Measurements from ENCODE around the gene RALBP1. TPM values are rescaled to one million over a fixed set of nuclear protein-coding genes. Genes with fewer than 3 reads are reported as not detected.

The RALBP1 gene
- polyA plus RNA-seq, 1 donor from 2014 or later: 49.8 TPM

DNA sequence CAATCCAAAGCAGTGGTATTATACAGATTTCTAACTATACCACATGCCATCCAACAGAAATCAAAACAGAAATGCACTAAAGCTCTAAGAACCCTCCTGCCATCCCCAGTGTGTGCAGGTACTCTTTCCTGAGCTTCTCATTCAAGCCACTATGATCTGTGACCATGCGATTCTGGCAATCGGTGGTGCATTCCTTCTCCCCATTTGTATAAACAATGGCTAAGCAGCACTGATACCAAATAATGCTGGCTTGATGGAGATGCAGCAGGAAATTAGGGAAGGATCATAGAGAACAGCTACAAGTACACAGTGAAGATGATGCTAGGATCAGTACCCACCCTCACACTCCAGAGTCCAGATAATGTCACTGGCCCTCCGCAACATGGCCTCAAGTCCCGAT, 87.3 kb downstream of the RALBP1 start:
- Mint-ChIP-seq H3K4me3 (no peak overlapping the region), H3K4me1 (no peaks in the 10 kb centered on the region), H3K27me3 (no peaks in the 10 kb centered on the region), H3K9me3 (no peaks in the 10 kb centered on the region), H3K27ac (no peak overlapping the region), H3K36me3 (peaks cover 3% of the 10 kb centered on the region)

GRCh38 chr18:9563331-9563730, 88.0 kb downstream of the RALBP1 start:
- Mint-ChIP-seq H3K4me1 (no peaks in the 10 kb centered on the region), H3K4me3 (no peak overlapping the region), H3K27ac (no peak overlapping the region), H3K27me3 (no peaks in the 10 kb centered on the region), H3K9me3 (no peaks in the 10 kb centered on the region), H3K36me3 (peaks cover 3% of the 10 kb centered on the region)

DNA sequence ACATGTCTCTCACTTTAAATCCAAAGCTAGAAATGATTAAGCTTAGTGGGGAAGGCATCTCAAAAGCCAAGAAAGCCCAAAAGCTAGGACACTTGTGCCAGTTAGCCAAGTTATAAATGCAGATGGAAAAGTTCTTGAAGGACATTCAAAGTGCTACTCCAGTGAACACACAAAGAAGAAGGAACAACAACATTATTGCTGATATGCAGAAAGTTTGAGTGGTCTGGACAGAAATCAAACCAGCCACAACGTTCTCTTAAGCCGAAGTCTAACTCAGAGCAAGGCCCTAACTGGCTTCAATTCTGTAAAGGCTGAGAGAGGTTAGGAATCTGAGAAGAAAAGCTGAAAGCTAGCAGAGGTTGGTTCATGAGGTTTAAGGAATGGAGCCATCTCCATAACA, 90.1 kb downstream of the RALBP1 start:
- no peaks in the 10 kb centered on the region for H3K27me3 Mint-ChIP-seq
- no peaks in the 10 kb centered on the region for H3K9me3 Mint-ChIP-seq
- H3K36me3 Mint-ChIP-seq: peaks cover 9% of the 10 kb centered on the region
- H3K4me3 Mint-ChIP-seq: no peak overlapping the region
- no peaks in the 10 kb centered on the region for H3K4me1 Mint-ChIP-seq
- H3K27ac Mint-ChIP-seq: no peak overlapping the region

DNA sequence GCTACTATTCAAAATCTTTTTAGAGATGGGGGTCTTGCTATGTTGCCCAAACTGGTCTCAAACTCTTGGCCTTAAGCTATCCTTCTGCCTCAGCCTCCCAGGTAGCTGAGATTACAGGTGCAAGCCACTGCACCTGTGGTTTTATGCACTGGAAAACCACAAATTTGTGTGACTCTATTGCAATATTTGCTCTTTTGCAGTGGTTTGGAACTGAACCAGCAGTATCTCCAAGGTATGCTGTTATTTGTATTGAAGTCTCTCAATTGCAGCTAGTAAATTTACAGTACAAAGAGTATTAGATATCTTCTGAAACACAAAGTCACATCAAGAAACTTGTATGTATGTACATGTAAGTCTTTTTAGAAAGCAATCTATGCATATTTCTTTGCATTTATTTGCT, 92.9 kb downstream of the RALBP1 start:
- H3K4me3 Mint-ChIP-seq: no peak overlapping the region
- peaks cover 10% of the 10 kb centered on the region for H3K36me3 Mint-ChIP-seq
- H3K9me3 Mint-ChIP-seq: no peaks in the 10 kb centered on the region
- no peaks in the 10 kb centered on the region for H3K27me3 Mint-ChIP-seq
- H3K4me1 Mint-ChIP-seq: no peaks in the 10 kb centered on the region
- H3K27ac Mint-ChIP-seq: no peak overlapping the region

DNA sequence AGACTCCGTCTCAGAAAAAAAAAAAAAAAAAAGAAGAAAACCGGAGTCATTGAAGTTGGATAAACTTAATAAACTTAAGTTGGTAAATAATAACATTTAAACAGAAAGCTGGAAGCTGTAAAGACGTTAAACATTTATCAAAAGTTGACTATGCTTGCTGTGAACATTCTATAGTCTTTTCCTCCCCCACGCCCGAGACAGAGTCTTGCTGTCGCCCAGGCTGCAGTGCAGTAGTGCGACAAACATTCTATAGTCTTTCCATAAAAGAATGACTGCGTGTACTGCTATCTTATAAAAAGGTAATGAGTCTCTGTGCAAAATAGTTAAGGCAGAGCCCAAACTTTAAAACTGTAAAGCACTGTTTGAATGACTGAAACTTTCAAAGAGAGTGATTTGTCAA, 93.9 kb downstream of the RALBP1 start:
- H3K27ac Mint-ChIP-seq: no peak overlapping the region

DNA sequence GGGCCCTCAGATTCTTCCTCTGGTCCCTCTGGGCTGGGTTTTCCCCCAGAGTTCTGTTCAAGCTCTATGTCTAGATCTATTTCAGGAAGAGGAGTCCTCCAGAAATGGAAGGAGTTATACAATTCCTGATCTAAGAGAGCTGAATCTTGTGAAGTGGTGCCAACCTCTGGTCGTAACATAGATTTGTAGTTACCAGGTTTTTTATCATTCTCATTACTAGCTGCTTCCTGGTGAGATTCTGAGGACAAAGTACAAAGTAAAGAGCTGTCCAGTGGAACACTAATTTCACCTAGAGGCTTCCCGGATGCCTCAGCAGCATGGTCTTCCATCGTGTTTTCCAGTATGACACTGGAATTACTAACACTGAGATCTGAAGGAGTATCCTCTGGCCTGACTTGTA, 94.9 kb downstream of the RALBP1 start:
- H3K4me1 Mint-ChIP-seq: no peaks in the 10 kb centered on the region
- H3K4me3 Mint-ChIP-seq: no peak overlapping the region
- no peaks in the 10 kb centered on the region for H3K9me3 Mint-ChIP-seq
- H3K27me3 Mint-ChIP-seq: no peaks in the 10 kb centered on the region
- H3K36me3 Mint-ChIP-seq: peaks cover 8% of the 10 kb centered on the region
- H3K27ac Mint-ChIP-seq: no peak overlapping the region

More for the DNA sequence above, 93.9 kb downstream of the RALBP1 start:
- Mint-ChIP-seq H3K4me1 (no peaks in the 10 kb centered on the region), H3K4me3 (no peak overlapping the region), H3K27me3 (no peaks in the 10 kb centered on the region), H3K36me3 (peaks cover 8% of the 10 kb centered on the region), H3K9me3 (no peaks in the 10 kb centered on the region)

- Mint-ChIP-seq H3K4me3 (no peak overlapping the region), H3K27ac (no peak overlapping the region), H3K4me1 (peaks cover 0 to 4% (median 0%) of the 10 kb centered on the region in 3 donors), H3K9me3 (no peaks in the 10 kb centered on the region), H3K27me3 (no peaks in the 10 kb centered on the region), H3K36me3 (peaks cover 8% of the 10 kb centered on the region)
Measured at GRCh38 chr18:9571546-9571945, 96.2 kb downstream of the RALBP1 start.

GRCh38 chr18:9574473-9575115, 99.3 kb downstream of the RALBP1 start:
- Mint-ChIP-seq H3K27ac (no peak overlapping the region), H3K4me1 (peaks cover 0 to 4% (median 0%) of the 10 kb centered on the region in 3 donors), H3K9me3 (no peaks in the 10 kb centered on the region), H3K36me3 (peaks cover 5% of the 10 kb centered on the region), H3K27me3 (no peaks in the 10 kb centered on the region), H3K4me3 (no peak overlapping the region)

GRCh38 chr18:9575558-9575957, 100.2 kb downstream of the RALBP1 start:
- peak overlapping the region in 1 of 3 donors; percentile 2 for H3K27ac Mint-ChIP-seq
- H3K4me1 Mint-ChIP-seq: peaks cover 0 to 4% (median 0%) of the 10 kb centered on the region in 3 donors
- peaks cover 2% of the 10 kb centered on the region for H3K36me3 Mint-ChIP-seq
- H3K27me3 Mint-ChIP-seq: no peaks in the 10 kb centered on the region
- no peak overlapping the region for H3K4me3 Mint-ChIP-seq
- no peaks in the 10 kb centered on the region for H3K9me3 Mint-ChIP-seq

- H3K27ac Mint-ChIP-seq: no peak overlapping the region
- no peaks in the 10 kb centered on the region for H3K27me3 Mint-ChIP-seq
- peaks cover 13% of the 10 kb centered on the region for H3K36me3 Mint-ChIP-seq
- no peak overlapping the region for H3K4me3 Mint-ChIP-seq
- peaks cover 2 to 6% (median 2%) of the 10 kb centered on the region in 3 donors for H3K9me3 Mint-ChIP-seq
- H3K4me1 Mint-ChIP-seq: peaks cover 0 to 4% (median 0%) of the 10 kb centered on the region in 3 donors
Measured at GRCh38 chr18:9577361-9577760, 102.0 kb downstream of the RALBP1 start.

DNA sequence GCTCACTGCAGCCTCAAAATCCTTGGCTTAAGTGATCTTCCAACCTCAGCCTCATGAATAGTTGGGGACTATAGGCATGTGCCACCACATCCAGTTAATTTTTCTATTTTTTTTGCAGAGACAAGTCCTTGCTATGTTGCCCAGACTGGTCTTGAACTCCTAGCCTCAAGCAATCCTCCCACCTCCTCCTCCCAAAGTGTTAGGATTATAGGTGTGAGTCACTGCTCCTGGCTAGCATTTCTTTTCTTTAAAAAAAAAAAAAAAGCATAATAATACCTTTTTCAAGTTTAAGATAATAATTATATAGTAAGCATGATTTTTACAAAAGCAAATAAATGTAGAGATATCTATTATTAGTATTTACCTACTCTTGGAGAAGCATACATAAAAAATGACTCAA, 103.0 kb downstream of the RALBP1 start:
- H3K4me1 Mint-ChIP-seq: peaks cover 0 to 4% (median 0%) of the 10 kb centered on the region in 3 donors
- no peak overlapping the region for H3K4me3 Mint-ChIP-seq
- peaks cover 17% of the 10 kb centered on the region for H3K36me3 Mint-ChIP-seq
- peaks cover 2 to 8% (median 3%) of the 10 kb centered on the region in 3 donors for H3K9me3 Mint-ChIP-seq
- no peaks in the 10 kb centered on the region for H3K27me3 Mint-ChIP-seq
- no peak overlapping the region for H3K27ac Mint-ChIP-seq

DNA sequence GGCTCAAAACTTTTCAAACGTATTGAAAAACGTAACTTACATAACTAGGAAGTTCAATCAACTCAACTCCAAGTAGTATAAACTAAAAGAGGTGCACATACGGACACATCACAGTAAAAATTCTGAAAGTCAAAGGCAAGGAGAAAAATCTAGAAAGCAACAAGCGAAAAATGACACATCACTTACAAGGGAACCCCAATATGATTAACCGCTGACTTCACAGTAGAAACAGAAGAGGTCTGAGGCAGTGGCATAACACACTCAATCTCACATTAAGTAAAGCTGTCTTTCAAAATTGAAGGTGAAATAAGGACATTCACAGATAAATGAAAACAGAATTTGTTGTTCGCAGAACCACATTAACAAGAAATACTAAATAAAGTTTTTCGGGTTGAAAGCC, 106.4 kb downstream of the RALBP1 start:
- Mint-ChIP-seq H3K4me1 (no peaks in the 10 kb centered on the region), H3K36me3 (peaks cover 25% of the 10 kb centered on the region), H3K27me3 (no peaks in the 10 kb centered on the region), H3K27ac (peak overlapping the region in 1 of 3 donors; percentile 6), H3K9me3 (peaks cover 2 to 8% (median 3%) of the 10 kb centered on the region in 3 donors), H3K4me3 (no peak overlapping the region)

GRCh38 chr18:9586814-9587213, 111.5 kb downstream of the RALBP1 start:
- no peaks in the 10 kb centered on the region for H3K27me3 Mint-ChIP-seq
- peaks cover 19% of the 10 kb centered on the region for H3K36me3 Mint-ChIP-seq
- peaks cover 2 to 4% (median 3%) of the 10 kb centered on the region in 3 donors for H3K9me3 Mint-ChIP-seq
- no peak overlapping the region for H3K4me3 Mint-ChIP-seq
- H3K4me1 Mint-ChIP-seq: peaks cover 0 to 3% (median 2%) of the 10 kb centered on the region in 3 donors
- no peak overlapping the region for H3K27ac Mint-ChIP-seq
